ENCODE data around the gene TTYH2. TPM values are rescaled to one million over a fixed set of nuclear protein-coding genes. Genes with fewer than 3 reads are reported as not detected.
A peak's percentile ranks its signal among the peaks of the same experiment; 100 is the strongest.

The TTYH2 gene
- total and polyA plus RNA-seq, 5 donors from 2014 or later, result 6.7 to 23.3 (median 10.8) TPM

- Mint-ChIP-seq H3K36me3 (peaks cover 19% of the 10 kb centered on the region), H3K9me3 (no peaks in the 10 kb centered on the region), H3K4me3 (no peak overlapping the region), H3K27me3 (no peaks in the 10 kb centered on the region), H3K27ac (peak overlapping the region in 2 of 3 donors; percentile 31 to 47), H3K4me1 (no peaks in the 10 kb centered on the region)
- Histone ChIP-seq H3K4me1 (ENCODE audit: control insufficient read depth, insufficient read depth, low read length, poor library complexity, severe bottlenecking) (no peaks in the 10 kb centered on the region), H3K27ac (ENCODE audit: insufficient read depth, low read length, poor library complexity, severe bottlenecking) (no peak overlapping the region), H3K4me3 (ENCODE audit: low read depth, low read length) (no peak overlapping the region), H3K27me3 (ENCODE audit: control insufficient read depth, insufficient read depth, low read length) (no peaks in the 10 kb centered on the region), H3K9me3 (ENCODE audit: control insufficient read depth in 2 of 2, low read length in 2 of 2) (no peaks in the 10 kb centered on the region), H3K36me3 (ENCODE audit: control insufficient read depth, insufficient read depth, low read length) (peaks cover 21% of the 10 kb centered on the region)
- no peak for DNase-seq
- no peak for ATAC-seq (ENCODE audit: low read depth in 2 of 2)
Measured at GRCh38 chr17:74240618-74241205, 27.3 kb downstream of the TTYH2 start.

DNA sequence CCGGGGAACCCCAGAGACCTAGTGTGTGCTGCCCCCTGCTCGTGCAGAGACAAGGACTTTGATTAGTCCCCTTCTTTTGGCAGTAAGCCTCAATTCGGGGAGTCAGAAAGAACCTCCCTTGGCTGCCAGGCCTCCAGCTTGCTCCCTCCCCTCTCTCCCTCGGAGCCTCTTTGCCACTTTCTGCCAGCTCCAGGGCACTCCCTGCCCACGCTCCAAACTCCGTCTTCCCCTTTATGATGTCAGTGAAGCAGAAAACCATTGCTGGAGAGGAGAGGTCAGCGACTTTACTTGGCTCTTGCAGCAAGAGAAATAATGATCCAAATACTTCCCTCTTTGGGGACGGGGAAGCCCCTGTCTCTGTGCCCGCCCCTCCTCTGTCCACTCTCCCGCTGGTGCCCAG is 28.1 kb downstream of the TTYH2 start:
- no peaks in the 10 kb centered on the region for H3K27me3 Mint-ChIP-seq
- no peaks in the 10 kb centered on the region for H3K27me3 ChIP-seq (ENCODE audit: control insufficient read depth, insufficient read depth, low read length)
- no peak overlapping the region for H3K4me3 ChIP-seq (ENCODE audit: low read depth, low read length)
- ATAC-seq (ENCODE audit: low read depth in 2 of 2), result no peak
- H3K4me1 ChIP-seq (ENCODE audit: control insufficient read depth, insufficient read depth, low read length, poor library complexity, severe bottlenecking), result no peaks in the 10 kb centered on the region
- no peak overlapping the region for H3K4me3 Mint-ChIP-seq
- no peak overlapping the region for H3K27ac Mint-ChIP-seq
- no peaks in the 10 kb centered on the region for H3K9me3 ChIP-seq (ENCODE audit: control insufficient read depth in 2 of 2, low read length in 2 of 2)
- DNase-seq, result no peak
- H3K36me3 Mint-ChIP-seq, result peaks cover 16% of the 10 kb centered on the region
- no peaks in the 10 kb centered on the region for H3K4me1 Mint-ChIP-seq
- no peak overlapping the region for H3K27ac ChIP-seq (ENCODE audit: insufficient read depth, low read length, poor library complexity, severe bottlenecking)
- H3K36me3 ChIP-seq (ENCODE audit: control insufficient read depth, insufficient read depth, low read length), result peaks cover 21% of the 10 kb centered on the region
- no peaks in the 10 kb centered on the region for H3K9me3 Mint-ChIP-seq

- Mint-ChIP-seq H3K4me3 (no peak overlapping the region), H3K4me1 (no peaks in the 10 kb centered on the region), H3K9me3 (no peaks in the 10 kb centered on the region), H3K36me3 (peaks cover 19% of the 10 kb centered on the region), H3K27me3 (no peaks in the 10 kb centered on the region), H3K27ac (no peak overlapping the region)
- Histone ChIP-seq H3K27ac (ENCODE audit: insufficient read depth, low read length, poor library complexity, severe bottlenecking) (no peak overlapping the region), H3K36me3 (ENCODE audit: control insufficient read depth, insufficient read depth, low read length) (peaks cover 21% of the 10 kb centered on the region), H3K4me3 (ENCODE audit: low read depth, low read length) (no peak overlapping the region), H3K4me1 (ENCODE audit: control insufficient read depth, insufficient read depth, low read length, poor library complexity, severe bottlenecking) (no peaks in the 10 kb centered on the region), H3K27me3 (ENCODE audit: control insufficient read depth, insufficient read depth, low read length) (no peaks in the 10 kb centered on the region), H3K9me3 (ENCODE audit: control insufficient read depth in 2 of 2, low read length in 2 of 2) (no peaks in the 10 kb centered on the region)
- DNase-seq (no peak), ATAC-seq (ENCODE audit: low read depth in 2 of 2) (no peak)
Measured at GRCh38 chr17:74241847-74242246, 28.5 kb downstream of the TTYH2 start.

DNA sequence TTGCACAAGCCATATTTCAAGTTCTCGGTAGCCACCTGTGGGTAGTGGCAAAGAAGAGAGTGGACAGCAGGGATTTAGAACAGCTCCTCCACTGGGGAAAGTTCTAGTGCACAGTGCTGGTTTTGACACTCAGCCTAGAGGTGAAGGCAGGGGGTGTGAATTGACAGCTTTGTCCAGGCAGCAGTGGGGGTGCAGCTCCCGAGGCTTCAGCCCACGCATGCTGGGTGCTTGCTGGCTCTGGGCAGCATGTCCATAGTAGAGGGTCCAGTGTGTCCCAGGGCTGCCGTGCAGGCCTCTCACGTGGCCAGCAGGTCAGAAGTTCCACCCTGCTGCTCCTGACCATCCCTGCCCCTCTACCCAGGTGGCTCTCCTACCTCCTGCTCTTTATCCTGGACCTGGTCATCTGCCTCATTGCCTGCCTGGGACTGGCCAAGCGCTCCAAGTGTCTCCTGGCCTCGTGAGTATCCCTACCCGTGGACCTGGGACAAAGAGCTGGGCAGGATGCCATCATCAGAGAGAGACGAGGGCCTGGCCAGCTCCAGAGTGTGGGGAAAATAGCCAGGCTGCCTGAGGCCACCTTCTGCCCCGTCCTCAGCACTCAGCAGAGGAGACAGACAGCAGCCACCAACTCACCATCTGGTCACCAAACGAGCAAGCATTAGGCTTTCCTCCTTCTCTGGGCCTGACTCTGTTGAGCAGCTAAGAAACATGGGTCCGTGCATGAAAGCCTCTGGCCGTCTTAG is 29.8 kb downstream of the TTYH2 start:
- Mint-ChIP-seq H3K4me1 (no peaks in the 10 kb centered on the region), H3K4me3 (no peak overlapping the region), H3K9me3 (no peaks in the 10 kb centered on the region), H3K36me3 (peaks cover 19% of the 10 kb centered on the region), H3K27ac (no peak overlapping the region), H3K27me3 (no peaks in the 10 kb centered on the region)
- no peaks in the 10 kb centered on the region for H3K9me3 ChIP-seq (ENCODE audit: control insufficient read depth in 2 of 2, low read length in 2 of 2)
- no peak for ATAC-seq (ENCODE audit: low read depth in 2 of 2)
- H3K27ac ChIP-seq (ENCODE audit: insufficient read depth, low read length, poor library complexity, severe bottlenecking), result no peak overlapping the region
- H3K27me3 ChIP-seq (ENCODE audit: control insufficient read depth, insufficient read depth, low read length), result no peaks in the 10 kb centered on the region
- no peak for DNase-seq
- H3K36me3 ChIP-seq (ENCODE audit: control insufficient read depth, insufficient read depth, low read length), result peaks cover 14% of the 10 kb centered on the region
- no peaks in the 10 kb centered on the region for H3K4me1 ChIP-seq (ENCODE audit: control insufficient read depth, insufficient read depth, low read length, poor library complexity, severe bottlenecking)
- no peak overlapping the region for H3K4me3 ChIP-seq (ENCODE audit: low read depth, low read length)

DNA sequence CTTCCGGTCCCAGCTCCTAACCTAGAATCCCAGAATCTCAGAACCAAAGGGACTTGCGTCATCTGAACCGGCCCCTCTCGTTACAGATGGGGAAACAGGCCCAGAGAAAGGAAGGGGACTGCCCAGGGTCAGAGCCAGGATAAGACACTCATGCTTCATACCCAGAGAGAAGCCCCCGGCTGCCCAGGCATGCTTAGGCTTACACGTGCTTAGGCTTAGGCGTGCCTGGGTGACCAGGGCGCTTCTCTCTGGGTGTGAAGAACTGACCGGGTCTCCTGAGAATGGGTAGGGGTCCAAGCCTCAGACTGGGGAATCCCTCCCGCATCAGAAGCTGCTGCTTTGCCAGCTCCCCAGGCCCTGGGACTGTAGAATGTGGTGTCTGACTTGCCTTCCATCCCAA is 30.8 kb downstream of the TTYH2 start:
- Histone ChIP-seq H3K4me1 (ENCODE audit: control insufficient read depth, insufficient read depth, low read length, poor library complexity, severe bottlenecking) (no peaks in the 10 kb centered on the region), H3K27me3 (ENCODE audit: control insufficient read depth, insufficient read depth, low read length) (no peaks in the 10 kb centered on the region), H3K9me3 (ENCODE audit: control insufficient read depth in 2 of 2, low read length in 2 of 2) (no peaks in the 10 kb centered on the region), H3K36me3 (ENCODE audit: control insufficient read depth, insufficient read depth, low read length) (peaks cover 15% of the 10 kb centered on the region), H3K27ac (ENCODE audit: insufficient read depth, low read length, poor library complexity, severe bottlenecking) (no peak overlapping the region), H3K4me3 (ENCODE audit: low read depth, low read length) (no peak overlapping the region)
- no peaks in the 10 kb centered on the region for H3K27me3 Mint-ChIP-seq
- H3K4me1 Mint-ChIP-seq, result peaks cover 0 to 1% (median 0%) of the 10 kb centered on the region in 4 donors
- no peak overlapping the region for H3K27ac Mint-ChIP-seq
- no peaks in the 10 kb centered on the region for H3K9me3 Mint-ChIP-seq
- no peak overlapping the region for H3K4me3 Mint-ChIP-seq
- no peak for DNase-seq
- no peak for ATAC-seq (ENCODE audit: low read depth in 2 of 2)
- peaks cover 19% of the 10 kb centered on the region for H3K36me3 Mint-ChIP-seq

GRCh38 chr17:74244548-74244947 is 31.2 kb downstream of the TTYH2 start:
- H3K36me3 Mint-ChIP-seq, result peaks cover 18% of the 10 kb centered on the region
- H3K27ac ChIP-seq (ENCODE audit: insufficient read depth, low read length, poor library complexity, severe bottlenecking), result no peak overlapping the region
- no peak for DNase-seq
- peaks cover 0 to 5% (median 0%) of the 10 kb centered on the region in 4 donors for H3K4me1 Mint-ChIP-seq
- no peak for ATAC-seq (ENCODE audit: low read depth in 2 of 2)
- H3K27me3 ChIP-seq (ENCODE audit: control insufficient read depth, insufficient read depth, low read length), result no peaks in the 10 kb centered on the region
- H3K4me1 ChIP-seq (ENCODE audit: control insufficient read depth, insufficient read depth, low read length, poor library complexity, severe bottlenecking), result no peaks in the 10 kb centered on the region
- no peak overlapping the region for H3K27ac Mint-ChIP-seq
- H3K4me3 ChIP-seq (ENCODE audit: low read depth, low read length), result no peak overlapping the region
- no peaks in the 10 kb centered on the region for H3K9me3 ChIP-seq (ENCODE audit: control insufficient read depth in 2 of 2, low read length in 2 of 2)
- no peaks in the 10 kb centered on the region for H3K9me3 Mint-ChIP-seq
- H3K4me3 Mint-ChIP-seq, result no peak overlapping the region
- no peaks in the 10 kb centered on the region for H3K27me3 Mint-ChIP-seq
- peaks cover 11% of the 10 kb centered on the region for H3K36me3 ChIP-seq (ENCODE audit: control insufficient read depth, insufficient read depth, low read length)

DNA sequence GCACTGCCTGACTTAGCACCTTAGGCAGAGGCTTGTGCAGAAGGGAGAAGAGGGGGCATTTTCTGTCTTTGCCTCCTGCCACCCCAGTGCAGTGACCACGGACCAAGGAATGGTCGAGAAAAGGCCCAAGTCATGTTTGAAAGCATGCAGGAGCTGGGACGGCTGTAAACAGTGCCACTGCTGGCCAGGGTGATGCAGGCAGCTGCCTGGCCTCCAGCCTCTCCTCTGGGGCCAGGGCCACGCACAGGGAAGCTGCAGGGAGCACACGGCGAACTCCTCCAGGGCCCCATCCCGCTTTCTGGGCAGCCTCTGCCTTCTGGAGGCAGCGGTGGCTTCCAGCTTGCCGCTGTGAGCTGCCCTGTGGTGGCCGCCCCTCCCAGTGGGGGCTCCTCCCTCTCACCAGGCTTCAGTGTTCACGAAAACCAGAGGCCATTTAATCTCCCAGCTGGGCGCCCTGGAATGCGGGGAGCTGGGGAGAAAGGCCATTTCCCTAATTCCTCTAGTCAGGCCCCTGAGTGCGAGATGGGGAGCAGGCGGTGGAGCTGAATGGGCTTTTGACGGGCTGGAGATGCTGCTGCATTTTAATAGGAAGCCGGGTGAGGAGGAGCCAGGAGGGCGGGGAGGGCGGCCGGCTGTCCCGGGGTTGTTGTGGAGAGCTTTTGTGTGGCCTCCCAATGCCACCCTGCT is 31.9 kb downstream of the TTYH2 start:
- no peaks in the 10 kb centered on the region for H3K27me3 ChIP-seq (ENCODE audit: control insufficient read depth, insufficient read depth, low read length)

More for the DNA sequence above, 31.9 kb downstream of the TTYH2 start:
- H3K9me3 Mint-ChIP-seq, result no peaks in the 10 kb centered on the region
- no peaks in the 10 kb centered on the region for H3K9me3 ChIP-seq (ENCODE audit: control insufficient read depth in 2 of 2, low read length in 2 of 2)
- ATAC-seq (ENCODE audit: low read depth in 2 of 2) (no peak), DNase-seq (no peak)
- H3K36me3 Mint-ChIP-seq, result peaks cover 13% of the 10 kb centered on the region
- H3K36me3 ChIP-seq (ENCODE audit: control insufficient read depth, insufficient read depth, low read length), result peaks cover 10% of the 10 kb centered on the region
- H3K27ac Mint-ChIP-seq, result peak overlapping the region in 1 of 3 donors; percentile 68
- H3K27me3 Mint-ChIP-seq, result no peaks in the 10 kb centered on the region
- H3K4me1 ChIP-seq (ENCODE audit: control insufficient read depth, insufficient read depth, low read length, poor library complexity, severe bottlenecking), result no peaks in the 10 kb centered on the region
- H3K4me1 Mint-ChIP-seq, result peaks cover 0 to 5% (median 0%) of the 10 kb centered on the region in 4 donors
- H3K4me3 ChIP-seq (ENCODE audit: low read depth, low read length), result no peak overlapping the region
- H3K4me3 Mint-ChIP-seq, result no peak overlapping the region
- H3K27ac ChIP-seq (ENCODE audit: insufficient read depth, low read length, poor library complexity, severe bottlenecking), result no peak overlapping the region
